GM21825 (cell line): ENCODE measurements around the gene INPP4A.

Experiments
- ATAC-seq: cut with Tn5 transposase; IDR thresholded peaks from one replicate; pipeline ENCODE4 v1.9.1; 2021; ENCODE audit warnings: mild to moderate bottlenecking, moderate library complexity; ENCODE audit not compliant: unreplicated experiment

Gene INPP4A

GRCh38 chr2:98459496-98460175 is 15.0 kb downstream of the INPP4A start:
- ATAC-seq, result no peak

DNA sequence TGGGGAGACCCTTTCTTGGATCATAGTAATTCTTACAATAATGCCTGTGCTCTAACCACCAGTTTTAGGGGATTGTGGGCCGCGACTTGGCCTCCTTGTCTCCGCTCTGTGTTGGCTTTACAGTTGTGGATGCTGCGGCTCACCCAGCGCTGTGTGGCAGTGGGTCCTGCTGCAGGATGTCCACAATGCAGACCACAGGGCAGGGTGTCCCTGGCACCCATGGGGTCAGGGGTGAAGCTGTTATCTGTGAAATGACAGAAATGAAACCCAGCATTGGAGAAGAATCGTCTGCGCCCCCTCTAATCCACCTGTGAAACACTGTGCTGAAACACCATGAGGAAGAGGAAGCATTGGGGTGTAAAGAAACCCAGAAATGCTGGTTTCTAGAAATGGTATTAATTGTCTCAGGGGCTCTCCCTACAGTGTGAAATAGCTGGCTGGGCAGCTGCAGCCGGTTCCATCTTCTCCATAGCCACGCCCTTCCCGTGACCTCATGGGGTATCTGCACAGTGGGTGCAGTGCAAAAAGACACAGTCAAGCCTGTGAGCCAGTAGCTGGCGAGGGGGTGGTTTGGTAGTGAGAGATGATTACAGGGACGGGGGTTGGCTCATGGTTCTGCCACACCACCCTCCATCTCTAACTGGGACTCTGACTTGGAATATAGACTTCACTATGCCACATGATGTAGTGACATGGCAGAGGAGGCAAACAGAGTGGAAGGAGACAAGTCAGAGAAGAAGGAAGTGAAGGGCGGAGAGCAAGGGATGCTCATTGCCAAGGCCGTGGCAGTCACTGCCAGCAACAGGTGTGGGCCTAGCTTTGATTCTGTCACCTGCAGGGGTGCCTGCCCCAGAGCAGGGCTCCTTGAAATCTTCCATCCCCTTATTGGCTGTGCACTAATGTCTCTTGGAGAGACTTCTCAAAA is 16.2 kb downstream of the INPP4A start:
- peak; percentile 53 for ATAC-seq

- ATAC-seq, result no peak
These were observed 16.9 kb downstream of the INPP4A start for GRCh38 chr2:98461498-98462049.

DNA sequence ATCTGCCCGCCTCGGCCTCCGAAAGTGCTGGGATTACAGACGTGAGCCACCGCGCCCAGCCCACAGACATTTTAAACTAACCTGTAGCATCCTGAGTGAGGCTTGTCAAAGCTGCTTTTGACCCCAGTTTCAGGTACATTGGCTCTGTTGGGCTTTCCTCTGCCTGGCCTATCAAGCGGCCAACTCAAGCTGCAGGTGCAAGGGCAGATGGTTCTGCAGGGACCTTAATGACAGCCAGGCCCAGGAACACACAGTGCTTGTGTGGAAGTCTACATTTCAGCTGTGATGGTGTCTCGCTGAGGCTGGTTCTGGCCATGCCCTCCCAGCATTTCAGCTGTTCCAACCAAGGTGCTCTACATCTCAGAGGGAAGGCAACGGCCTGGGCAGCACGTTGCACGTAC is 18.4 kb downstream of the INPP4A start:
- ATAC-seq, result no peak

GRCh38 chr2:98463551-98463971 is 18.9 kb downstream of the INPP4A start:
- ATAC-seq, result no peak

DNA sequence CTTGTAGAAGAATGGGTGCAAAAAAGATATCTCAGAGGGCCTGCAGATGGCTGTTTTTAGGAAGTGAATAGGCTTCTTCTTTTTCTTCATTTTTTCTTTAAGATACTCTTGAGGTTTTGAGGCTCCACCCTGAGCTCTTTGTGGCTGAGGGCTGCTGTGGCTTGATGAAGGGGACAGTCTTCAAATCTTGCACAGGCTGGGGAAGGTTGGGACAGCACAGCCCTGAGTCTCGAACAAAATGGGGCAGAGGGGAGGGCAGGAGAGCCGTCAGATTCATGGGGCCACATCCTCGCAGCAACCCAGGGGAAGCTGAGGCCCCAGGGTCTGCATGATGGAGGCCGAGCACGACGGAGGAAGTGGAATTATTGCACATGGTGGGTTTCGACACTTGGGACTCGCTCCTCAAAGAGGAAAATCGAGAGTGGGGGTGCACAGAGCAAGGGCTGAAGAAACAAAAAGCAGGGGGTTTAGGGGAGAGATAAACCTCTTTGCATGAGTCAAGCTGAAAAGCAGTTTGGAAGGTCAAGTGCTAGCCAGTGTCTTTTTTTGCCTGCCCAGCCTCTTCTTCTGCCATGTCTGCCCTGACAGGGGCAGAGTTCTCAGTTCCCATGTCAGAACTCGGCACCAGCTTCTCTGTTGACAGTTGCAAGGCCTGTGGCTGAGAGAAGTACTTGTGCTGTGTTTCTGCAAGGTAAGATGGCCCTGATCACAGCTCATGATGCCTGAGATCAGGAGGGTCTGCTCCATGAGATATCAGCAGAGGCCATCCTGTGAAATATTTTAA is 19.5 kb downstream of the INPP4A start:
- ATAC-seq, result no peak

- ATAC-seq, result peak; percentile 43
These were observed 20.2 kb downstream of the INPP4A start for GRCh38 chr2:98464772-98465310.

DNA sequence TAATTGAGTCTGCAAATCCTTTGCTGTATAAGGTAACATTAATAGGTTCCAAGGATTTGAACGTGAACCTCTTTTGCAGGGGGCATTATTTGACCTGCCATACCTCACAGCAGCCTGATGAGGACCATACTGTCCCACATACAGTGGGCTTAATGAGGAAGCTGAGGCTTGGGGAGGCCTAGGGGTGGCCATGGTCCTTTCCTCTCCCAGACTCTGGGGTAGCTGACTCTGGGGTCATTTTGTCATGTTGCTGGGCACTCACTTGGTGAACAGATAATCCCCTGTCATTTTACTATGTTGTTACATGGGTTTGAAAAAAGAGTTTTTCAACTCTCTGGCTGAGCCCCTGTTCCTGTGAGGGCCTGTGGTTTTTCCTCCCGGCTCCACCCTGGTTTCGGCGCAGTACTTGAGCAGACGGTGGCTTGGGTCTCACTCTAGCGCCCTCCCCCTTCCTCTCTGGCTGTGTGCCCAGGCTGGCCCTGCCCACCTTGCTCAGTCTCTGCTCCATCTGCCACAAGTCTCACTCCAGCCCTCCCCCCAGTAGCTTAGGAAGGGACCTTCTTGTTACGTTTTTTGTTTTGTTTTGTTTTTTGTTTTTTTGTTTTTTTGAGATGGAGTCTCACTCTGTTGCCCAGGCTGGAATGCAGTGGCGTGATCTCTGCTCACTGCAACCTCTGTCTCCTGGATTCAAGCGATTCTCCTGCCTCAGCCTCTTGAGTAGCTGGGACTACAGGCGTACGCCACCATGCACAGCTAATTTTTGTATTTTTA is 21.0 kb downstream of the INPP4A start:
- ATAC-seq, result peak; percentile 29

- ATAC-seq, result no peak
These were observed 22.5 kb downstream of the INPP4A start for GRCh38 chr2:98467082-98467536.

DNA sequence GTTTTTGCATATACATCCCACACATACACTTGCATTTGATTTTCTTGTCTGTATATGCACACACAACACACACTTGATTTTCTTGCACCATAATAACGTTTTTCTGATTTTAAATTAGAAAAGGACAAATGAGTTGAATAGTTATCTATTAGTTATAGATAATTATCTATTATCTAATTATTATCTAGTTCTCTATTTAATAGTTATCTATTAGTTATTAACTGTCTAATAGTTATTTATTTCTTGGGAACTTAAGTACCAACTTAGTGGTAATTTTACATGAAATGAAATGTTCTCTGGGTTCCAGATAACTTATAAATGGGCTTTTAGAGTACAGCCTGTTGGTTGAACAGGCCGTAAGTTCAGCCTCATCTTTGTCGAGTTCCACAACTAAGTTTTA is 23.0 kb downstream of the INPP4A start:
- ATAC-seq, result no peak

DNA sequence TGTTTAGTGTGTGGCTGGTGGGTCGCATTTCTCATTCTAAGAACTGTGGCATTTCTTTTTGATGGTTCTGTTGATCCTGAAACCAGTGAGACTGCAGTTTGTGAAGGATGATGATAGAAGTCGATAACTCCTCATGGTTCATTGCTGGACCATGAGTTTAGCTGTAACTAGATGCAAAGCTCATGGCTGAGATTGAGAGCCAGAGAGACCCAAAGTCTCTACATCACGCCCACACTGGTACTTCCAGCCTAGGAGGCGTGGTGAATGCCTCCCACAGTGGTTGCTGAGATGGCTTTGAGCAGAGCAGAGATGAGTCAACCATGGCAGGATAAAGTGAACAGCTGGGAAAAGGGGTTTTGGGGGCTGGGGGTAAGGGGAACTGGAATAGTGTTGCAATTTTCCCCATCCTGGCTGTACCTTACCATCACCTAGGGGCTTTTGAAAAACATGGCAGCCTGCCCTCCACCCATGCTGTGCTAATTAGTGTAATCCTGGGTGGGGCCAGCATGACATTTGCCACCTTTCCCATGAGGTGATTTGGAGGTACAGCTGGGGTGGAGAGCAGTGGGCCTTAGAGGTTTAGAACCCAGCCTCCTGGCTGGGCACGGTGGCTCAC is 24.1 kb downstream of the INPP4A start:
- ATAC-seq, result peak; percentile 33

DNA sequence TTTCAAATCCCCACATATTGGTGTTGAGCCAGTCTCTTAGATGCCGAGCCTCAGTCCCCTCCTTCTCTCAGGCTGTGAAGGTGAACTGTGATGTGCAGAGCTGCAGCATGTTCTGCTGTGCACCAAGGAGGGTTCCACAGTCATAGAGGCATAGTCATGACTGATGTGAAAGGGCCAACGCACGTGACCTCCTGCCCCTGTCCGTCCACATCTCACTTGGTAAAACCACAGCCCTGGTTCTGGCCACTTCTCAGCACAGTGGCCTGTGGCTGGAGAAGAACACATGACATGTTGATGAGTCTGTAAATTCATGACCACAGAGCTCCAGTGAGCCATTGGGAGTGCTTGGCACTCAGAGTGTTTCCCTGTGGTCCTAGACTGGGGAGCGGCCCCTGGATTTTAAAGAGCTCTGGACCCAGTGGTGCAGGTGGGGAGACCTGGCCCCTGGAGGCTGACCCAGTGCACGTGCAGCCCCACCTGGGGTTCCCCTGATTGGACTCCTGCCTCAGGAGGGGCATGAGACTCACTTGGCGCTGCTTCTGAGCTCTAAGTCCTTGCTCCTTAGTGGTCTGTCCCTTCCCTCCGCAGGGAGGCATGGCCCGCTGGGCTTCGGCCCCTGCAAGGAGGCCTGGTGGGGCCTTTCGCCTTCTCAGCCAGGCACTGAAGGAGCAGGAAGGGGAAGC is 25.3 kb downstream of the INPP4A start:
- ATAC-seq, result no peak

- no peak for ATAC-seq
These were observed 26.2 kb downstream of the INPP4A start for GRCh38 chr2:98470851-98471255.

GRCh38 chr2:98471402-98472131 is 26.9 kb downstream of the INPP4A start:
- ATAC-seq, result no peak

- ATAC-seq, result no peak
These were observed 27.5 kb downstream of the INPP4A start for GRCh38 chr2:98472132-98472650.

DNA sequence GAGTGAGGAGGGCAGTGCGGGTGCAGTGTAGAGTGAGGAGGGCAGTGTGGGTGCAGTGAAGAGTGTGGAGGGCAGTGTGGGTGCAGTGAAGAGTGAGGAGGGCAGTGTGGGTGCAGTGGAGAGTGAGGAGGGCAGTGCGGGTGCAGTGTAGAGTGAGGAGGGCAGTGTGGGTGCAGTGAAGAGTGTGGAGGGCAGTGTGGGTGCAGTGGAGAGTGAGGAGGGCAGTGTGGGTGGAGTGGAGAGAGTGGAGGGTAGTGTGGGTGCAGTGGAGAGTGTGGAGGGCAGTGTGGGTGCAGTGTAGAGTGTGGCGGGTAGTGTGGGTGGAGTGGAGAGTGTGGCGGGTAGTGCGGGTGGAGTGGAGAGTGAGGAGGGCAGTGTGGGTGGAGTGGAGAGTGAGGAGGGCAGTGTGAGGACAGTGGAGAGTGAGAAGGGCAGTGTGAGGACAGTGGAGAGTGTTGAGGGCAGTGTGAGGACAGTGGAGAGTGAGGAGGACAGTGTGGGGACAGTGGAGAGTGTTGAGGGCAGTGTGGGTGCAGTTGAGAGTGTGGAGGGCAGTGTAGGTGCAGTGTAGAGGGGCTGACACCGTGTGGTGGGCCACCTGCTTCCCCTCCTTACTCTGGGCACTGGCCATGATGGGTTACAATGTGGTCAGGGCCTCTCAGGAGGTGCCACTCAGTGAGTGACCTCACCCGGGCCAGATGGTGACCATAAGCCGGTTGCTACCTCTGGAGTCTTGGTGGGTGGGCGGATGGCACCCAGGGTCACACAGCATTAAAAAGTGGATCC is 28.5 kb downstream of the INPP4A start:
- no peak for ATAC-seq
